Ramos (cell line): ENCODE data around the gene CXXC5.

ENCODE experiments used
- in situ Hi-C: fragments of 300-500 bp; cut with MboI; formaldehyde crosslinking; loops from one replicate; pipeline ENCODE4 v1.14.3; 2022; ENCODE audit warnings: low sequenced_read_pairs; ENCODE audit not compliant: unreplicated experiment

The CXXC5 gene

DNA sequence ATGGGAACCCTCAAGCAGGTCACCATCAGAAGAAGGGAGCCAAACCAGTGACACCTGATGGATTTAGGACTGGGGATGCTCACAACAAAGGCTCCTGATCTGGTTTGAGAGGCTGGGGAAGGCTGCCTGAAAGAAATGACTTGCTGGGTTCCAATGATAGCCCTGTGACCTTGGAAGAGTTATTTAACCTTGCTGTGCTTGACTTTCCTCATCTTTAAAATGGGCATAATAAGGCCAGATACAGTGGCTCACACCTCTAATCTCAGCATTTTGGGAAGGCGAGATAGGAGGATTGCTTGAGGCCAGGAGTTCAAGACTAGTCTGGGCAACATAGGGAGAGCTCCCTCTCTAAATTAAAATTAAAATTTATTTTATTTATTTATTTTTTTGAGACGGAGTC is 83.9 kb downstream of the CXXC5 start:
- in situ Hi-C loops = no loop called here

DNA sequence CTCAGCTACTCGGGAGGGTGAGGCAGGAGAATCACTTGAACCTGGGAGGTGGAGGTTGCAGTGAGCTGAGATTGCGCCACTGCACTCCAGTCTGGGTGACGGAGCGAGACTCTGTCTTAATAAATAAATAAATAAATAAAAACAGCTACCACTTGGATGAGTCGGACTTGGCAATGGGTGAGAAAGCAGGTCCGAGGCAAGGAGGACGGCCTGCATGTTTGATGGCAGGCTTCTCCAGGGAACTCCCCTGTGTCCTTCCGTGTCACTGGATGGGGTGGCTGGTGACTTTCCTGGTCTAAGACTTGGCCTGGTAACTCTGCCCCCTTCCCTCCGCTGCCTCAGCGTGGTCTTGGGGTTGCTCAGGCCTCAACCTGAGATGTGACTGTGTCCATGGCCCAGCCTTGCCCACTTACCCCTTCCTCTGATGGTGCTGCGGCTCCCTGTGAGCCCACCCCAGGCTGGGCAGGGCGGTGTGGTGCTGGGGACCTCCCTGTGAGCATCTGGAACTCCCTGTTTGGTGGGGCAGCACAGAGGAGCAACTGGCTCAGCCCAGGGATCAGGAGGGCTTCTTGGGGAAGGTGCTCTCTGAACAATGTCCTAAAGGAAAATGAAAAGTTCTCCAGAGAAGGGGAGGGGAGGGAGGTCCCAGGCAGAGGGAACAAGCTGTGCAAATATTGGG is 85.0 kb downstream of the CXXC5 start:
- in situ Hi-C loops = no loop called here
